ENCODE results near the gene MSI2.

GRCh38 chr17:57299176-57299575 is 42.9 kb downstream of the MSI2 start:
- TF ChIP-seq RAD21 (IDR thresholded peaks at IDR 0.05; ENCODE audit: low read depth) = no peak
- no peak for TF ChIP-seq TAF1 (IDR thresholded peaks at IDR 0.05; ENCODE audit: low read depth)
- no peak for TF ChIP-seq FOXM1 (IDR thresholded peaks at IDR 0.05; ENCODE audit: borderline replicate concordance, low read depth)
- no peak for TF ChIP-seq REST (IDR thresholded peaks at IDR 0.05; ENCODE audit: low read depth)
- TF ChIP-seq EP300 (IDR thresholded peaks at IDR 0.05; ENCODE audit: borderline replicate concordance) = no peak
- no peak for TF ChIP-seq CEBPB (IDR thresholded peaks at IDR 0.05)
- no peak for TF ChIP-seq CREB1 (IDR thresholded peaks at IDR 0.05; ENCODE audit: low read depth)
- no peak for TF ChIP-seq YY1 (IDR thresholded peaks at IDR 0.05; ENCODE audit: low read depth)
- no peak for TF ChIP-seq TEAD4 (IDR thresholded peaks at IDR 0.05)
- TF ChIP-seq EGR1 (IDR thresholded peaks at IDR 0.05) = no peak
- TF ChIP-seq MAX (IDR thresholded peaks at IDR 0.05) = no peak
- no peak for TF ChIP-seq NFIC (IDR thresholded peaks at IDR 0.05)

Measured in Ishikawa (cell line).